ENCODE results near the gene KCNE1.
"Not testable (repeated sequence)": the region's sequence is repeated elsewhere in the genome, so short reads cannot be mapped to it uniquely, and the experiment has no call there.

The KCNE1 gene

GRCh38 chr21:34511787-34512455 is at the start of gene KCNE1:
Gene KCNE1 (minus strand): TSS chr21:34512210. CDS start chr21:34449634, 62,576 bp downstream.
- TF ChIP-seq POLR2A (IDR thresholded peaks at IDR 0.05; ENCODE audit: low read depth, low read length), result no peak
- DNase-seq (ENCODE audit: insufficient read length, low spot score) (no peak), FAIRE-seq (no peak)

GRCh38 chr21:34561806-34562205 is 49.8 kb upstream of the KCNE1 start:
- no peak for TF ChIP-seq POLR2A (IDR thresholded peaks at IDR 0.05; ENCODE audit: low read depth, low read length)
- FAIRE-seq (no peak), DNase-seq (ENCODE audit: insufficient read length, low spot score) (no peak)

- TF ChIP-seq POLR2A (IDR thresholded peaks at IDR 0.05; ENCODE audit: low read depth, low read length), result no peak
- DNase-seq (ENCODE audit: insufficient read length, low spot score), result no peak
- FAIRE-seq, result no peak
These were observed 48.6 kb upstream of the KCNE1 start for GRCh38 chr21:34560609-34561008.

- TF ChIP-seq POLR2A (IDR thresholded peaks at IDR 0.05; ENCODE audit: low read depth, low read length), result no peak
- FAIRE-seq, result no peak
- no peak for DNase-seq (ENCODE audit: insufficient read length, low spot score)
These were observed 48.0 kb upstream of the KCNE1 start for GRCh38 chr21:34560021-34560420.

GRCh38 chr21:34559089-34559631 is 47.1 kb upstream of the KCNE1 start:
- TF ChIP-seq POLR2A (IDR thresholded peaks at IDR 0.05; ENCODE audit: low read depth, low read length), result no peak
- DNase-seq (ENCODE audit: insufficient read length, low spot score), result no peak
- no peak for FAIRE-seq

GRCh38 chr21:34558166-34558565 is 46.2 kb upstream of the KCNE1 start:
- no peak for FAIRE-seq
- no peak for TF ChIP-seq POLR2A (IDR thresholded peaks at IDR 0.05; ENCODE audit: low read depth, low read length)
- no peak for DNase-seq (ENCODE audit: insufficient read length, low spot score)

- no peak for FAIRE-seq
- no peak for DNase-seq (ENCODE audit: insufficient read length, low spot score)
- TF ChIP-seq POLR2A (IDR thresholded peaks at IDR 0.05; ENCODE audit: low read depth, low read length), result no peak
These were observed 45.3 kb upstream of the KCNE1 start for GRCh38 chr21:34557261-34557660.

- not testable (repeated sequence) for FAIRE-seq; DNase-seq (ENCODE audit: insufficient read length, low spot score)
These were observed 42.7 kb upstream of the KCNE1 start for GRCh38 chr21:34554670-34555069.

GRCh38 chr21:34554227-34554626 is 42.2 kb upstream of the KCNE1 start:
- DNase-seq (ENCODE audit: insufficient read length, low spot score), result no peak
- no peak for FAIRE-seq
- TF ChIP-seq POLR2A (IDR thresholded peaks at IDR 0.05; ENCODE audit: low read depth, low read length), result no peak

- DNase-seq (ENCODE audit: insufficient read length, low spot score) (peak; percentile 56), FAIRE-seq (no peak)
- no peak for TF ChIP-seq POLR2A (IDR thresholded peaks at IDR 0.05; ENCODE audit: low read depth, low read length)
These were observed 41.3 kb upstream of the KCNE1 start for GRCh38 chr21:34553151-34553952.

GRCh38 chr21:34552360-34553098 is 40.5 kb upstream of the KCNE1 start:
- no peak for TF ChIP-seq POLR2A (IDR thresholded peaks at IDR 0.05; ENCODE audit: low read depth, low read length)
- no peak for DNase-seq (ENCODE audit: insufficient read length, low spot score)
- FAIRE-seq, result no peak

- no peak for TF ChIP-seq POLR2A (IDR thresholded peaks at IDR 0.05; ENCODE audit: low read depth, low read length)
- DNase-seq (ENCODE audit: insufficient read length, low spot score) (no peak), FAIRE-seq (no peak)
These were observed 38.3 kb upstream of the KCNE1 start for GRCh38 chr21:34550182-34550799.

- DNase-seq (ENCODE audit: insufficient read length, low spot score), result no peak
- FAIRE-seq, result no peak
- no peak for TF ChIP-seq POLR2A (IDR thresholded peaks at IDR 0.05; ENCODE audit: low read depth, low read length)
These were observed 36.9 kb upstream of the KCNE1 start for GRCh38 chr21:34548781-34549376.

Measured in H54 (cell line).